Rectal smooth muscle tissue (tissue), 1 donor: Measurements from ENCODE around the gene PLA1A.
A peak's percentile ranks its signal among the peaks of the same experiment; 100 is the strongest.
"Not testable (repeated sequence)": the region's sequence is repeated elsewhere in the genome, so short reads cannot be mapped to it uniquely, and the experiment has no call there.

Experiments
- H3K27ac ChIP-seq: one replicate; pipeline ENCODE4 v1.7.0; 2013; ENCODE audit warnings: low read depth, low read length, inconsistent platforms
- H3K27me3 ChIP-seq: one replicate; pipeline ENCODE4 v1.7.0; 2013; ENCODE audit warnings: low read length; ENCODE audit not compliant: control insufficient read depth, insufficient read depth
- H3K36me3 ChIP-seq: one replicate; pipeline ENCODE4 v1.7.0; 2013; ENCODE audit warnings: low read length; ENCODE audit not compliant: control insufficient read depth, insufficient read depth
- H3K4me1 ChIP-seq: one replicate; pipeline ENCODE4 v1.7.0; 2013; ENCODE audit warnings: low read length; ENCODE audit not compliant: control insufficient read depth, insufficient read depth
- H3K4me3 ChIP-seq: one replicate; pipeline ENCODE4 v1.7.0; 2013; ENCODE audit warnings: low read length
- H3K9ac ChIP-seq: one replicate; pipeline ENCODE4 v1.7.0; 2013; ENCODE audit warnings: low read length

The PLA1A gene

GRCh38 chr3:119665954-119666559 lies 68.4 kb downstream of the PLA1A start:
- Histone ChIP-seq H3K9ac (no peak overlapping the region), H3K4me3 (no peak overlapping the region), H3K27ac (no peak overlapping the region), H3K27me3 (no peaks in the 10 kb centered on the region), H3K4me1 (peaks cover 35% of the 10 kb centered on the region), H3K36me3 (no peaks in the 10 kb centered on the region)

DNA sequence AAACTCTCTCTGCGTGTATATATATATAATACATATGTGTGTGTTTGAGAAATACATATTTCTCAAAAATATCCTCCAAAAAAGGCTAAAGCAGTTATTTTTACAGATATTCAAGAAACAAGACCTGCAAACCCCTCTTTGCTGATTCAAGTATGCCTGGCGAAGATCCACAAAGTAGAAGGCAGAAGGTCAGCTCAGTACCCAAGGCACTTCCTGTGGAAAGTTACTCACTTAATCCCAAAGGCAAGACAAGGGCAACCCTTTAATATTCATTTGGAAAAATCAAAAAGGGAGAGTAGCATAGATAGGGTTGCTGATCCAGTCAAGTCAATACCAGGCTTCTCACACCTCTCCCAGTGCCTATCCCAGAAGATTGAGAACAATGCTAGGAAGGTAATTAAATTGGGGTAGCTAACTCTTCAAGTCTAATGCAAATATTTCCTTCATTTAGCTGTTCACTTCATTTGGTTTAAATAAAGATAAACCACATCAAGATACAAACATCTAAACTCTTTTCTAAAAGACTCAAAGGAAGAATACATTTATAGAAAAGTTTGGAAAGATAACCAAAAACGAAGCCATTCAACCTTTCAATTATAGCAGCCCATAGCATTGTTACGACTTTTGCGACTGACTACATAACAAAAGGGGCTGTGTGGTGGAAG lies 72.4 kb downstream of the PLA1A start:
- Histone ChIP-seq H3K27ac (no peak overlapping the region), H3K27me3 (no peaks in the 10 kb centered on the region), H3K4me3 (no peak overlapping the region), H3K9ac (no peak overlapping the region), H3K36me3 (peaks cover 12% of the 10 kb centered on the region), H3K4me1 (peaks cover 4% of the 10 kb centered on the region)

- H3K27me3 ChIP-seq: no peaks in the 10 kb centered on the region
- H3K36me3 ChIP-seq: peaks cover 12% of the 10 kb centered on the region
- no peak overlapping the region for H3K4me3 ChIP-seq
- no peak overlapping the region for H3K27ac ChIP-seq
- no peak overlapping the region for H3K9ac ChIP-seq
- H3K4me1 ChIP-seq: peaks cover 10% of the 10 kb centered on the region
These were observed 75.1 kb downstream of the PLA1A start for GRCh38 chr3:119672776-119673175.

DNA sequence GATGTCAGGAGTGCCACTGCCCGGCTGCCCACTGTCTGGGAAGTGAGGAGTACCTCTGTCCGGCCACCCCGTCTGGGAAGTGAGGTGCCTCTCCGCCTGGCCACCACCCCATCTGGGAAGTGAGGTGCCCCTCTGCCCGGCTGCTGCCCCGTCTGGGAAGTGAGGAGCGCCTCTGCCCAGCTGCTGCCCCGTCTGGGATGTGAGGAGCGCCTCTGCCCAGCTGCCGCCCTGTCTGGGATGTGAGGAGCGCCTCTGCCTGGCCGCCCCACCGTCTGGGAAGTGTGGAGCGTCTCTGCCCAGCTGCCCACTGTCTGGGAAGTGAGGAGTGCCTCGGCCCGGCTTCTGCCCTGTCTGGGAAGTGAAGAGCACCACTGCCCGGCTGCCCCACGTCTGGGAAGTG lies 76.2 kb downstream of the PLA1A start:
- H3K9ac ChIP-seq: no peak overlapping the region
- H3K27me3 ChIP-seq: no peaks in the 10 kb centered on the region
- H3K36me3 ChIP-seq: peaks cover 12% of the 10 kb centered on the region
- H3K4me1 ChIP-seq: peaks cover 10% of the 10 kb centered on the region
- no peak overlapping the region for H3K27ac ChIP-seq
- no peak overlapping the region for H3K4me3 ChIP-seq

DNA sequence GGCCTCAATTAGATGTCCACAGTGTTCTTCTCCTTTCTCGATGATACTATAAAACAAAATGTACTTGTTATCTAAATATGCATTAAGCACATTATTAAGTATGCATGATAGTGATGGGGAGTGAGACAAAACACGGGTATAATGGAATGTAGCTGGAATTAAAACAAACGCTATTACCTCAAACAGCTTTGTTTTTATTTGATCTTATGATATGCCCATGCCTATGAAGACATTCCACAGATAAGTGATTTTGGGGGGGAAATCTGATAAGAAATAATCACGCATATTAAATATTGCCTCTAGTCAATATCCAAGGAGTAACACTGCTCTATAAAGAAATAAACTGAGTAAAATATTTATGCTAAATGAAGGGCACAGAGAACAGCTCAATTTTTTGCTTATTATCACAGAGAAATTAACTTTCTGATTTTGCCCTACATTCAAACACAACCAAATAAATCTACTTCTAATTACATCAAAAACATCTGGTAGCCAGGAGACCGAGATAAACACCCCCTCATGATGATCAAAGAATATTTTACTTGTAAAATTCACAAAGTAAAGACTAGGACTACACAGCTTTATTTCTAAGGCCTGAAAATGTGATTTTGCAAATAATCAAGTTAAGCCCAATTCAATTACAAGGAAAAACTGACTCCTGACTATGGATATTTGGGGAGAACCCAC lies 77.6 kb downstream of the PLA1A start:
- Histone ChIP-seq H3K27ac (no peak overlapping the region), H3K9ac (no peak overlapping the region), H3K27me3 (no peaks in the 10 kb centered on the region), H3K4me3 (peak overlapping the region; percentile 80), H3K36me3 (peaks cover 12% of the 10 kb centered on the region), H3K4me1 (peaks cover 10% of the 10 kb centered on the region)

DNA sequence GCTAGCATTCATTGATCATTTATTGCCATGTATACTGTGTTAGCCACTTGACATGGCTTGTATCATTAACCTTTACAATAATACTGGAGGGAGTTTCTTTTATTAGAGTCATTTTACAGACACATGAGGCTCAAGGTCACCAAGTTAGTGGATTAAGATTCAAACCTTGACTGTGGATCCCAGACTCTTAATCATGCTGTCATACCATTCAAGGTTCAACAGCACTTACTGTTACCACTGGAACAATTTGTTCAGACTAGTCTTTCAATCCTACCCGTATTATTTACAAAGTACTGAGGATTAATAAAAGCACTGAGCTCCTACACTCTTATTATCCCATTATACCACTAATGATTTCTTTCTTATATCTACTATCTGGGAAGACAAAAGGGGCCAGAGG lies 78.3 kb downstream of the PLA1A start:
- no peaks in the 10 kb centered on the region for H3K27me3 ChIP-seq
- H3K4me1 ChIP-seq: peaks cover 10% of the 10 kb centered on the region
- H3K4me3 ChIP-seq: peak overlapping the region; percentile 80
- peak overlapping the region; percentile 92 for H3K27ac ChIP-seq
- H3K36me3 ChIP-seq: peaks cover 12% of the 10 kb centered on the region
- H3K9ac ChIP-seq: peak overlapping the region; percentile 62

GRCh38 chr3:119676771-119677640 lies 79.3 kb downstream of the PLA1A start, which contains the start of gene COX17:
Gene COX17, minus strand, starts transcription at chr3:119677406. Its CDS starts 96 bp downstream, at chr3:119677310.
- Histone ChIP-seq H3K4me1 (peaks cover 10% of the 10 kb centered on the region), H3K27ac (peak within 1 kb of the TSS; percentile 92)

GRCh38 chr3:119677641-119677934 lies 79.9 kb downstream of the PLA1A start:
- H3K9ac ChIP-seq: peak overlapping the region; percentile 22

More at GRCh38 chr3:119676771-119677640, 79.3 kb downstream of the PLA1A start, which contains the start of gene COX17:
- Histone ChIP-seq H3K4me3 (peak within 1 kb of the TSS; percentile 80), H3K36me3 (peaks cover 11% of the 10 kb centered on the region), H3K9ac (peak within 1 kb of the TSS; percentile 62), H3K27me3 (no peaks in the 10 kb centered on the region)

GRCh38 chr3:119678209-119678608 lies 80.5 kb downstream of the PLA1A start:
- H3K27me3 ChIP-seq, H3K36me3 ChIP-seq, H3K9ac ChIP-seq, H3K4me3 ChIP-seq, H3K27ac ChIP-seq: not testable (repeated sequence)
- H3K4me1 ChIP-seq: peaks cover 10% of the 10 kb centered on the region

More at GRCh38 chr3:119677641-119677934, 79.9 kb downstream of the PLA1A start:
- Histone ChIP-seq H3K36me3 (peaks cover 8% of the 10 kb centered on the region), H3K4me3 (peak overlapping the region; percentile 80), H3K27me3 (no peaks in the 10 kb centered on the region), H3K27ac (peak overlapping the region; percentile 92), H3K4me1 (peaks cover 10% of the 10 kb centered on the region)
